Right ventricle myocardium inferior (tissue), 1 donor: ENCODE data around the gene SNX9. TPM values are rescaled to one million over a fixed set of nuclear protein-coding genes. Genes with fewer than 3 reads are reported as not detected.
"Not testable (repeated sequence)": the region's sequence is repeated elsewhere in the genome, so short reads cannot be mapped to it uniquely, and the experiment has no call there.

ENCODE experiments used
- ATAC-seq: fragments of 200-7000 bp; cut with Tn5 transposase; one replicate; pipeline ENCODE4 v1.9.1; 2020; ENCODE audit warnings: mild to moderate bottlenecking, moderate library complexity
- DNase-seq: peaks from one replicate; pipeline ENCODE4 v3.0.0; 2021; ENCODE audit errors: missing footprints
- intact Hi-C: fragments of 100-400 bp; cut with DNase I; formaldehyde crosslinking; loops from one replicate; pipeline ENCODE4 v1.11.0; 2022
- total RNA-seq: library from RNA; stranded (reverse); fragmentation: NEBNext Ultra II Directional; extraction: Animal tissue kit (Norgen Biotek cat#: 25700); gene quantifications from one replicate; pipeline ENCODE4 v1.2.1, GENCODE V29; 2021
- donor health status: DM: no; HTN: yes; CAD: no; lungs with severe emphysema.

Gene SNX9
- total RNA-seq, 1 donor from 2014 or later, result 35.5 TPM

DNA sequence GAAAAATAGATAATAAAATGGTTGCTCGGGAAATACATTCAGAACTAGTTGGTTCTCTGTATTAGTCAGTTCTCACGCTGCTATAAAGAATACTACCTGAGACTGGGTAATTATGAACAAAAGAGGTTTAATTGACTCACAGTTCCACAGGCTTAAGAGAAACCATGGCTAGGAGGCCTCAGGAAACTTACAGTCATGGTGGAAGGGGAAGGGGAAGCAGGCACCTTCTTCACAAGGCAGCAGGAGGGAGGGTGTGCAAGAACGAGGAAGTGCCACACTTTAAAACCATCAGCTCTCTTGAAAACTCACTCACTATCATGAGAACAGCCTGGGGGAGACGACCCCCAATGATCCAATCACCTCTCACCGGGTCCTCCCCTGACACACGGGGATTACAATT is 24.2 kb upstream of the SNX9 start:
- intact Hi-C loops, result no loop called here
- ATAC-seq (no peak), DNase-seq (no peak)

DNA sequence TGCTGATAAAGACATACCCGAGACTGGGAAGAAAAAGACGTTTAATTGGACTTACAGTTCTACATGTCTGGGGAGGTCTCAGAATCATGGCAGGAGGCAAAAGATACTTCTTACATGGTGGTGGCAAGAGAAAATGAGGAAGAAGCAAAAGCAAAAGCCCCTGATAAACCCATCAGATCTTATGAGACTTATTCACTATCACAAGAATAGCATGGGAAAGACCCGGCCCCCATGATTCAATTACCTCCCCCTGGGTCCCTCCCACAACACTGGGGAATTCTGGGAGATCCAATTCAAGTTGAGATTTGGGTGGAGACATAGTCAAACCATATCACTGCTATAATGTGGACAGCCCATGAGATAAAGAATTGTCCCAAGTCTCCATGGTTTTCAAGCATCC is 23.5 kb upstream of the SNX9 start:
- ATAC-seq, intact Hi-C loops, DNase-seq: not testable (repeated sequence)

DNA sequence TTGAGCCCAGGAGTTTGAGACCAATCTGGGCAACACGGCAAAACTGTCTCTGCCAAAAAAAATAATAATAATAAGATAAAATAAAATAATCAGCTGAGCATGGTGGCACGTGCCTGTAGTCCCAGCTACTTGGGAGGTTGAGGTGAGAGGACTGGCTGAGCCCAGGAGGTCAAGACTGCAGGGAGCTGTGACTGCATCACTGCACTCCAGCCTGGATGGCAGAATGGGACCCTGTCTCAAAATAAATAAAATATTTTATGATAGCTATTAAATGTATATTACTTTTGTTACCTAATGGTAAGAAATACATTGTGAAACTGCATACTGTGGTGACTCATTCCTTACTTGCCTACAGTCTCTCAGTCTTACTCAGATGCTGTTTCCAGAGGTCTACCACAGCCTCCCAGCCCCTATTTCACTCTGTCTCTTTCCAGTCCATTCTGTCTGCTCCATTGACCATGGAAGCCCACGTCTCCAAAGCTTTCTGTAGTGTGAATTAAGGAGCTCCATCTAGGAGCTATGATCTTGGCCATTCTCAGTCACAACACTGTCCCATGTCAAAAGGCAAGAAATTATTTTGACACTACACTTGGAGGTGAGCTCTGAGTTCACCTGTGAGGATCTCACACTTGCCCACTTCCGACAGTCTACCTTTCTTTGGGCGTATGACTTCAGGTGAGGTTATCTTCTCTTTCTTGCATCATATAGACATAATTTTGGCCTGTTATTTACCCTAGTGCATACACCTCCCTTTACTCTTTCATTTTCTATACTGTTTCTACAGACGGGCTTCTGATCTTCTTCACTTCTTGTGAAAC is 22.4 kb upstream of the SNX9 start:
- intact Hi-C loops, result no loop called here
- ATAC-seq (no peak), DNase-seq (no peak)

DNA sequence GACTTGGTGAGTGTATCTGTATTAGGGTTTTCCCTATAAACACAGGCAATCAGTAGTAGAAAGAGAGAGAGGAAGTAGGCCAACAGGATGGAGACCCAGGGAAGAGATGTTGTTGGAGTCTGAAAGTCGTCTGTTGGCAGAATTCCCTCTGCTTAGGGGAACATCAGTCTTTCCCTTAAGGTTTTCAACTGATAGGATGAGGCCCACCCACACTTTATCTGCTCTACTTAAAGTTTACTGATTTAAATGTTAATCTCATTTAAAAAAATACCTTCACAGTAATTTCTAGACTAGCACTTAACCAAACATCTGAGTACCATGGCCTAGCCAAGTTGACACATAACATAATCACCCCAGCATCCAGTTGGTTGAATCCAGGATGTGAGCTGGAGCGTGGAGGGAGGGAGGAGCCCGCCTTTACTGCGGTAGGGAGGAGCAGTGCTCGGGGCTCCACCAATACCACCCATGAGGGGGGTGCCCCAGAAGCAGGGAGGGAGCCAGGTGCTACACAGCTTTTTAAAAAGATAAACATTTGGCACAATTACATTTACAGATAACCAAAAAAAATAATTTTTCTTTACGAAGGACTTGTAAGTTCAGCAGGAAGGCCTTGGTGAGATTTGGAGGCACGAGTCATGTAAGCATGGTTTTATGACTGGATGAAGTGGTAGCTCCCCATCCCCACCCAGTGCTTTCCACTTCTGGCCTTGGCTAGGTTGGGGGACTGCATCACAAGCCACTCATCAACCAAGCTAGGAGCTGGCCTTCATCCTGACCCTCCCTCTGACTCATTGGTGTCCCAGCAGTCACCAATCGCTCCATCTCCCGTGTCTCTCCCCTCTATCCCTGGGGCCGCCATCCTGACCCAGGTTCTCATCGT is 18.4 kb upstream of the SNX9 start:
- DNase-seq (no peak), ATAC-seq (no peak)
- intact Hi-C loops, result no loop called here

DNA sequence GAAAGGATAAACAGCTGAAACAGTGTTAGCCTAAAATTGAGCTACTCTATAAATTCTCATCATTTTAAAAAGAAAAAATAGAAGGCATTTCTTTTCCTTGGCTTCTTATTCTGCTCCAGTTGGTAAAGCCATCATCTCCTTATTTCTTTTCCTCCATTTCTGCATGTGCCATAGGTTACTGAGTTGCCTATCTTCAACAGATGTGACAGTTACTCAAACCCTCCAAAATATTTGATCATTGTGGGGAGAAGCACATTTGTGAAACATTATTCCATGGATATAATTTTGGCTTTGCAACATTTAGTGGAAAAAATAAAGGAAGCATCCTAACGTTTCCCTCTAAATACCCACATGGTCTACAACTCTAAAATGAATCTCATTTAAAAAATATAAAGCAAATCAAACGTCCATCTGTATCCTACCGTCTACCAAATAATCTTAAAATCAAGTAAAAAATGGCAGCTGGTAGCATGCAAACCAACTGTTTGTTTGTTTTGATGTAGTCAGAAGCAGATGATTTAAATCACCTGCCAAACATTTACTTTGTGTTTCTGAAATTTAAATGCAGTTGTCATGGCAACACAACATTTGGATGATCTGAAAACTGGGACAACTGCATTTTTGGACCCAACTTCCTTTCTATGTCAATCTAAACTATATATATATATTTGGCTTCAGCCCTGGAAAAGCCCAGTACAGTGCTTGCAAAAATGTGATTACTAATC is 16.8 kb upstream of the SNX9 start:
- ATAC-seq, result no peak
- intact Hi-C loops, result no loop called here

DNA sequence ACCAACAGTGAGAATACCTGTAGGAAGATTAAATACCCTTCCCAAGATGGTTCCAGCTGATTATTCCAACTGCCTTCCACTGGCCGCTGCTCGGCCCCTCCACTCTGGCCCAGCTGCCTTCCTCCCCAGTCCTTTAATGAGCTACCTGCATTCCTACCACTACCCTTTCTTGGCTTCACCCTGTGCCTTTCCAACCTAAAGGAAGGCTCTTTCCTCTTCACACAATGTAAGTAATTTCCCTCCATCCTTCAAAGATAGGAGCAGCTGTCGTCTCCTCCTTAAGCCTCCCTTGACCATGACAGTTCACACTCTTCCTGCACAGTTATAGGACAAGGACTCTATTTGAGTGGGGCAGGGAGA is 16.2 kb upstream of the SNX9 start:
- no peak for ATAC-seq
- intact Hi-C loops, result no loop called here

More for the DNA sequence above, 16.8 kb upstream of the SNX9 start:
- DNase-seq, result no peak

DNA sequence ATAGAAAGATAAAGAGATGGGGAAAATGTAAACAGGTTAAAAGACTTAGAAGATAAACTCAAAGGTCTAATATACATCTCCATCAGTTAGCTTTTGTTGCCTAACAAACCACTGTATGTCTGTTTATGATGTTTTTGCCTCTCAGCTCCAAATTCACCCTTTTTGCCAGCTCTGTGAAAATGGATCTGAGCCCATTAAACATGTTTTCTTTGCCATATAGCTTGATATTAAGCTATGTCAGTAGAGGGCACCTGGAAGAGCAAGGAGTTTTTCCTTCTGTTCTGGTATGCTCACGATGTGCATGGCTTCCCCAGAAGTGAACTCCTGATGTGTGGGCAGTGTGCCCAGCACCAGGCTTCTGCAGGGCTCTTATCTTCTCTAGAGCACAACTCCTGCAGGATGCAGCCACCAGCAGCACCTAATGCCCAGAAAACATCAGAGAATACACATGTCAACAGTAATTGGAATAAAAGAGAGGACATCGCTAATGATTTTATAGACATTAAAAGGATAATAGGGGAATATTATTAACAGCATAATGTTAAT is 14.6 kb upstream of the SNX9 start:
- DNase-seq, result no peak
- intact Hi-C loops, result no loop called here
- ATAC-seq, result no peak

More for the DNA sequence above, 16.2 kb upstream of the SNX9 start:
- no peak for DNase-seq

DNA sequence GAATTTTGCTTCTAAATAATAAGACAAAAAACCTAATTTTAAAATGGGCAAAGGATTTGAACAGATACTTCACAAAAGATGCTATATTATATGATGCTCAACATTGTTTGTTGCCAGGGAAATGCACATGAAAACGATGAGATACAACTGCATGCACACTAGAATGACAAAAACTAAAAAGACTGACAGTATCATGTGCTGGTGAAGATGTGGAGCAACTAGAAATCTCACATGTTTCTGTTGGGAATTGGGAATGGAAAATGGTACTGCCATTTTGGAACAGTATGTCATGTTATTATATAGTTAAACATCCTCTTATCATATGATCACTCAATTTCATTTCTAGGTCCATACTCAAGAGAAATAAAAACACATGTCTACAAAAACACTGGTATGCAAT is 13.4 kb upstream of the SNX9 start:
- intact Hi-C loops, result no loop called here
- ATAC-seq (no peak), DNase-seq (no peak)

DNA sequence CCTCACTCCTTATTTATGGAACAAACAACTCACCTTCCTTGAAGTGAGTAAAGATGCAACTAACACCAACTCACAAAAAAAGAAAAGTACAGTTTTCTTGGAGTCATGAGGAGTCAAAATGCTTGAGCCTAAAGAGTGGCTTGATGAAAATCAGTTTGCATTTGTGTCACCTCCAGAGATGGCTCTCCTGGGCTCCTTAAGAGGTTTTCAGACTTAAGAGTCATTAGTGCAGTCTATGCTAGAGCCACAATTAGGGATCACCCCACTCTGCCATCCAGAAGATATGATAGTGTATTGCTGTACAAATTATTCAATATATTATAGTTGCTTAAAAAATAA is 11.9 kb upstream of the SNX9 start:
- intact Hi-C loops, result no loop called here
- DNase-seq (no peak), ATAC-seq (no peak)

DNA sequence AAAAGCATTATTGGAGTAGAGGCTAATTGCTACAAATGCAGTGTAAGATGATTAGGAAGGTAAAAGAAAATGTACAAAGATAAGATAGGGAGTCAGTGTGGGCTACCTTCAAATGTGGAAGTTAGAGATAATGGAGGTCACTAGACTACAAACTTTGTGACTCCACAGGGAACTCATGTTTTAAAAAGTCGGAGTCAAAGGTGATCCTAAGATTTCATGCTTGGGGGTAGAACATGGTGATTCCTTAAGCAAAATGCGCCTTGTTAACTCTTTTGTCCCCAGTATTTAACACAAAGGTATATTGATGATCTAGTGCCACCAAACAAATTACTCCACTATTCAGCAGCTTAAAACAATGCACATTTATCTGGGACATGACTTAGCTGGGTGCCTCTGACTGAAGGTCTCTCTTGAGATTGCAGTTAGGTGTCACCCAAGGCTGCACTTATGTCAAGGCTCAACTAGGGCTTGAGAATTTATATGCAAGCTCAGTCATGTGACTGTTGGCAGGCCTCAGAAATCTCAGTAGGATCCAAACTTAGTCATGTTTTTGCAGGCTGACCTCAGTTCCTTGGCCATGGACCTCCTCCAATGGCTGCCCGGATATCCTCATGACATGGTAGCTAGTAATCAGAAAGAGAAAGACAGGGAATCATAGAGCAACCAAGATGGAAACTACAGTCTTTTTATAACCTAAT is 11.4 kb upstream of the SNX9 start:
- DNase-seq, result no peak
- ATAC-seq, result no peak
- intact Hi-C loops, result no loop called here

DNA sequence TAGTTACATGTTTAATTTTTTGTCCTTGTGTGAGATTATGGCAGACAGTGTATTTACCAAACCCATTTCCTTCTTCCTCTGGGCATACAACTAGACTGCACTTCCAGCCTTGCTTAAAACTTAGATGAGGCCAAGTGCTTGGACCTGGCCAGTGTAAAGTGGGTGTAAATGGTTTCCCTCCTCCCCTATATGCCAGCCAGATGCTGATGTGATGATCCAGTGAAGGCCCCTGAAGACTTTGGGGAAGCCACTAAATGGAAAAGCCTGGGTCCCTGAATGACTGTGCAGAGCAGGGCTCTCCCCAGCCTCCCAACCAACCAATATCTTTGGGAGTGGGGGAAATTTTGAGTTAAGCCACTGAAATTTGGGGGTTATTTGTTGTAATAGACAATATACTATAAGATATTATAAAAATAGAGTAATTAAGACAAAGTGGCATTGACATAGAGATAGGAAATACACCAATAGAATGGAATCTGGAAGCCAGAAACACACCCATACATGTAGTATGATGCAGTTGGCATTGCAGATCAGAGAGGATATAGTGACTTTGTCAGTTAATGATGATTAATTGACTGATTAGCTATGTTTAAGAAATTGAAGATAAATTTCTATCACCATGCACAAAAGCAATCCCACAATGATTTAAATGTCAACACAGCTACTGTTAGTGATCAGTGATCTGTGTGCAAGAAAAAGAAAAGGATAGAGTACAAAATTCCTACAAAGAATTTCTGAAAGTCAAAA is 10.4 kb upstream of the SNX9 start:
- DNase-seq (no peak), ATAC-seq (no peak)
- intact Hi-C loops, result no loop called here

DNA sequence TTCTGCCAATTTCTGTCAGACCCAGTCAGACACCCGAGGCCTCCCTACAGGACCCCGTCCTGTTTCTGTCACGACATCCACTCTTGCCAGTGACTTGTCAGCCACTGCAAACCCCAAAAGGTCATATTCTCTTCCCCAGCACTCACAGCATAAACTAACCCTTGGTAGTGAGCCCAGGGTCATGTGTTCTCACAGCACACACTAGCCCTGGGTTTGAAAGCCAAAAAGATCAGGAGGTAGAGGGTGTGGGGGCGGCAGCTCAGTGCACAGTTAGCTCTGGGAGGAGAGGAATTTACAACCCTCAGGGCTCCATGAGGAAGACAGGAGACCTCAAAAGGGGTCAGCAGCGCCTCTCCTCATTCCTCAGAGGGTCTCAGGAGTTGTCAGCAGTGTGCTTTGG is 9.9 kb upstream of the SNX9 start:
- intact Hi-C loops, result no loop called here
- ATAC-seq (peak; percentile 86), DNase-seq (no peak)

DNA sequence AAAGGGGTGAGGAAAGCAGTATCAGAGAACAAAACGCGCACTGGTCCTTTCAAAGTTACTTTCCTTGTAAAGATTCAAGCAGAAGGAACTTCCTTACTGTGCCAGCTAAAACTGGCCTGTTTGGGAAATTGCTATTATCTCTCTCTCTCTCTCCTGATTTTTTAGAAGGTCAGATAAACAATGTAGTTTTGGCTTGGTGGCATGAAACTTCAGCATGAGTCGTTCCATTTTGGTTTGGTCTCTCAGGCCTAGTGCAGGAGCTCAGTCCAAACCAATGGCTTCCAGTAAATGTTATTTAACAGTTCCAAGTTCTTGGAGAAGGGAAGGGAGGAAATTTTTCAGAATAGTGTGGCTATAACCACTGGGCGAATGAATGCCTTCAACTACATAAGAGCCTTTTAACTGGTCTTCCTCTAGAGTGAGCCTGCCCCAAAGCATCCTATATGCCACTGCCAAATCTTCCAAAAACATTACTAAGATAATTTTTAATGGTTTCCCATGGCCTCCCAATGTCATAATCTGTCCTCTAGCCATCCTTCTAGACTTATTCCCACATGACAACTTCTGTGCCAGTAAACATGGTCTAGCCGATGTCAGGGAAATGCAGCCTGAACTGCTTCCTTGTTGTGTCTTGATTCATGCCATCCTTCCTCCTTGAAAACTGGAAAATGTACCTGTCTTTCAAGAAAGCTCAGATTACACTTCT is 9.1 kb upstream of the SNX9 start:
- ATAC-seq (peak; percentile 83), DNase-seq (no peak)
- intact Hi-C loops, result no loop called here

DNA sequence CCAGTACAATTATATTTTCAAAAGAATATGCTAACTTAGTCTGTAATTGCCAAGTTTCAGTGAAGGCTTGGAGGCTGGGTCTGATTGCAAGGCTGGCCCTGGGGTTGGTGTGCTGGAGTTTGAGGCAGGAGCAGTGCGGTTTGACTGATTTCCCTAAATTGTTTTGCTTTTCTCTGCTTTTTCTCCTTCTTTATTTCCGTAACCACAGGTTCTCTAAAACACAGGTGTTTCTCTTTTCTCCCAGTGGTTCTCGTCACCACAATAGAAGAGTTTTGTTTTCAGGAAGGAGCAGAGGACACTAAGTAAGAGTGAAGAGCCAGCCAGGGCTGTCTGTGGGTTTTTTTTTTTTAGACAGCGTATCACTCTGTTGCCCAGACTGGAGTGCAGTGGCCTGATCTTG is 8.2 kb upstream of the SNX9 start:
- ATAC-seq (no peak), DNase-seq (no peak)
- intact Hi-C loops, result no loop called here

DNA sequence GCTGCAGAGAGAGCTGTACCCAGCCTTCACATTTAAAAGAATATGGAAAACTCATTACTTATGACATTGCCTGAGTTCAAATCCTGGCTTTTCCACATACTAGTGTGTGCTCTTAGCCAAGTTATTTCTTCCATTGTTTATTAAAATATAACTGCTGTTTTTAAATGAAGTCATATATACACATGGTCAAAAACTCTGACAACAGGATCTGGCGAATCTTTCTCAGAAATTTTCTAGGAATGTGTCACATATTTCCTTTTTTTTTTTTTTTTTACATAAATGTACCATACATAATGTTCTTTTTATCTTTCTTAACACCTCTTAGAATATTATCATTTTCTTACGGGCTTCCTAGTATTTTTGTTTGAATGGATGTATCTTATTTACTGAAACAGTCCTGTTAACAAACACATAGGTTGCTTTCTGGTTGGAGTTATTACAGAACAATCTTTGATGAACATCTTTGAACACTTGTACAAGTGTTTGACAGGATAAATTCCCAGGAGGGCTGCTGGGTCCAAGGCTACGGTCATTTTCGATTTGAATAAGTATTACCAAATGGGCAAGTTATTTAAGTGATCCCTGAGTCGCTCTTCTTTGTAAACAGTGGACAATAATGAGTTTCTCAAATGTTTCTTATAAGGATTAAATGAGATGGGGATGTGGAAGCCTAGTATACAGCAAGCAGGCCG is 1.6 kb upstream of the SNX9 start:
- no peak for DNase-seq
- intact Hi-C loops, result loop anchor here (2.0 to 5.0 kb wide), 2 partner anchors 46 to 65 kb away; no protein-coding TSS in a partner anchor
- ATAC-seq, result no peak

DNA sequence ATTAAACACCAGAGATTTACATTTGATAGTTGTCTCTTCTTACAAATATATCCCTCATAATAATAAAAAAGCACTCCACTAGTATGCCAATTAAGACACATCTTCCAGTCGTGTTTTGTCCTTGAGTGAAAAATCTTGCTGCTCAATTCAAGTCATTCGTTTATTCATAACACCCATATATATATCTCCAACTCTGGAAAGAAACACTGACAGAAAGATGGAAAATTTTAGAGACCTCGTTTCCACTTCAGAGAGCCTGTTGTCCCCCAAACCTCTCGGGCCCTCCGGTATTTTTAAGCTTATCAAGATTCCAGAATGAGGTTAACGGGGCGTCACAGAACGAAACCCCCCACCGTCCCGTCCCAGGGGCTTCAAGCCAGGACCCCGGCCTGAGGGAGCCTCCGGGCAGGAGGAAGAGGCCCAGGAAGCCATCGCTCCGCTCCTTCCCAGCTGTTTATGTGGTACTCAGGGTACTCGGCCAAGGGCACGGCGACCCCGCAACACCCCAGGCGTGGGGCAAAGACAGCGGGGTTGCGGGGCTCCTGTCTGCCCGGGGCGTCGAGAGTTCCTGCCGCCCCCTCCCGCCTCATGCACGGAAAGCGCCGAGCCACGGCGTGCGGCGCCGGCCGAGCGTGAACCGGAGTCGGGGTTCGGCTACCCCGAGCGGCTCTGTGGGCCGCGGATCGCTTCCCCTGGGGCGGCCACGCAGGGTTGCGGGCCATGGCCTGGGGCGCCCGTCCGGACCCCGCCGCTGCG is 623 bp upstream of the SNX9 start:
- intact Hi-C loops, result loop anchor here (2.0 to 5.0 kb wide), 2 partner anchors 45 to 66 kb away; no protein-coding TSS in a partner anchor
- peak; percentile 10 for ATAC-seq
- DNase-seq, result no peak
